Ishikawa (cell line): ENCODE measurements around the gene C12orf42.

ENCODE experiments used
- CEBPB ChIP-seq: IDR thresholded peaks from 2 replicates; pipeline ENCODE4 v1.6.1; 2012
- CREB1 ChIP-seq: IDR thresholded peaks from 2 replicates; pipeline ENCODE4 v1.6.1; 2012; ENCODE audit warnings: low read depth
- EGR1 ChIP-seq: IDR thresholded peaks from 2 replicates; pipeline ENCODE4 v1.6.1; 2012
- EP300 ChIP-seq: IDR thresholded peaks from 2 replicates; pipeline ENCODE4 v1.6.1; 2012; ENCODE audit warnings: borderline replicate concordance
- FOXM1 ChIP-seq: IDR thresholded peaks from 2 replicates; pipeline ENCODE4 v1.6.1; 2012; ENCODE audit warnings: low read depth, borderline replicate concordance
- MAX ChIP-seq: IDR thresholded peaks from 2 replicates; pipeline ENCODE4 v1.6.1; 2012
- NFIC ChIP-seq: IDR thresholded peaks from 2 replicates; pipeline ENCODE4 v1.6.1; 2012
- RAD21 ChIP-seq: IDR thresholded peaks from 2 replicates; pipeline ENCODE4 v1.6.1; 2012; ENCODE audit warnings: low read depth
- REST ChIP-seq: IDR thresholded peaks from 2 replicates; pipeline ENCODE4 v1.6.1; 2012; ENCODE audit warnings: low read depth, mild to moderate bottlenecking
- TAF1 ChIP-seq: IDR thresholded peaks from 2 replicates; pipeline ENCODE4 v1.6.1; 2012; ENCODE audit warnings: low read depth, mild to moderate bottlenecking
- TCF12 ChIP-seq: IDR thresholded peaks from 2 replicates; pipeline ENCODE4 v1.6.1; 2012; ENCODE audit warnings: low read depth
- TEAD4 ChIP-seq: IDR thresholded peaks from 2 replicates; pipeline ENCODE4 v1.6.1; 2012
- USF1 ChIP-seq: IDR thresholded peaks from 2 replicates; pipeline ENCODE4 v1.6.1; 2012
- YY1 ChIP-seq: IDR thresholded peaks from 2 replicates; pipeline ENCODE4 v1.6.1; 2012; ENCODE audit warnings: low read depth
- ZBTB7A ChIP-seq: IDR thresholded peaks from 2 replicates; pipeline ENCODE4 v1.6.1; 2012; ENCODE audit warnings: low read depth

Gene C12orf42

GRCh38 chr12:103482365-103482764 is 13.4 kb downstream of the C12orf42 start:
- TF ChIP-seq YY1 (no peak), RAD21 (no peak), TCF12 (no peak), TAF1 (no peak), ZBTB7A (no peak), CREB1 (no peak), TEAD4 (no peak), CEBPB (no peak), FOXM1 (no peak), NFIC (no peak), USF1 (no peak), REST (no peak), EP300 (no peak), MAX (no peak), EGR1 (no peak)

- TF ChIP-seq ZBTB7A (no peak), TCF12 (no peak), EP300 (no peak), TEAD4 (no peak), NFIC (no peak), YY1 (no peak), MAX (no peak), EGR1 (no peak), REST (no peak), USF1 (no peak), CEBPB (no peak), CREB1 (no peak), FOXM1 (no peak)
Observed at GRCh38 chr12:103475073-103475472, 20.7 kb downstream of the C12orf42 start.

- no peak for TF ChIP-seq TCF12
- TF ChIP-seq USF1, result no peak
- TF ChIP-seq YY1, result no peak
- no peak for TF ChIP-seq ZBTB7A
- TF ChIP-seq TEAD4, result no peak
- no peak for TF ChIP-seq REST
- no peak for TF ChIP-seq EGR1
- TF ChIP-seq NFIC, result no peak
- TF ChIP-seq EP300, result no peak
- TF ChIP-seq MAX, result no peak
- no peak for TF ChIP-seq TAF1
- TF ChIP-seq RAD21, result no peak
- TF ChIP-seq CREB1, result no peak
- TF ChIP-seq FOXM1, result no peak
Observed at GRCh38 chr12:103470664-103471063, 25.1 kb downstream of the C12orf42 start.

- TF ChIP-seq CREB1 (no peak), YY1 (no peak), NFIC (no peak), REST (no peak)
Observed at GRCh38 chr12:103469719-103470118, 26.0 kb downstream of the C12orf42 start.
